SU-DHL-6 (cell line): Measurements from ENCODE around the gene KRT10.

Experiments used
- EZH2phosphoT487 ChIP-seq: fragments of 200-600 bp; sonication (generic), shearing (Covaris generic); conservative IDR thresholded peaks from 2 replicates; pipeline ENCODE4 v1.6.1; 2018; ENCODE audit warnings: mild to moderate bottlenecking, antibody characterized with exemption, low read length, moderate library complexity, mixed read lengths
- TF ChIP-seq, protein P1 (sequence below): fragments of 200-600 bp; sonication (generic); IDR thresholded peaks from one replicate; pipeline ENCODE4 v1.5.1; 2017; ENCODE audit warnings: antibody characterized with exemption, mild to moderate bottlenecking, low read length, moderate library complexity; ENCODE audit not compliant: insufficient read depth, poor library complexity, severe bottlenecking

DNA sequence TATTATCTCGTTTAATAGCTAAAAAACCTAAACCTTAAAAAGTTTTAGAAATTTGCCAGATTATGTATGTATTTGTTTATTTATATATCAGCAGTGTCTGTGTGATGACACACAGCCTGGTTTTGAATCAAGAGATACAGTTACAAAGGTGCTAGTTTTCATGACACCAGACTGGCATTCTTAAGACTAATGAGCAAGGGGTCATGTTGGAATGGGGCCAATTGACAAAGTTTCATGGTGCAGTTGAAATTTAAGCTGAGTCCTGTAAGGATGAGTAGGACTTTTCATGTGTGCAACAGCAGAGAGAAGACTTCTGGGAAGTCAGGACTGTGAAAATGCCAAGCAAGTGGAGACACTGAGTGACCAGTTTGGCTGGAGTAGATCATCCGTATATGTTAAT lies 3.2 kb upstream of the KRT10 start:
- TF ChIP-seq, protein P1, sequence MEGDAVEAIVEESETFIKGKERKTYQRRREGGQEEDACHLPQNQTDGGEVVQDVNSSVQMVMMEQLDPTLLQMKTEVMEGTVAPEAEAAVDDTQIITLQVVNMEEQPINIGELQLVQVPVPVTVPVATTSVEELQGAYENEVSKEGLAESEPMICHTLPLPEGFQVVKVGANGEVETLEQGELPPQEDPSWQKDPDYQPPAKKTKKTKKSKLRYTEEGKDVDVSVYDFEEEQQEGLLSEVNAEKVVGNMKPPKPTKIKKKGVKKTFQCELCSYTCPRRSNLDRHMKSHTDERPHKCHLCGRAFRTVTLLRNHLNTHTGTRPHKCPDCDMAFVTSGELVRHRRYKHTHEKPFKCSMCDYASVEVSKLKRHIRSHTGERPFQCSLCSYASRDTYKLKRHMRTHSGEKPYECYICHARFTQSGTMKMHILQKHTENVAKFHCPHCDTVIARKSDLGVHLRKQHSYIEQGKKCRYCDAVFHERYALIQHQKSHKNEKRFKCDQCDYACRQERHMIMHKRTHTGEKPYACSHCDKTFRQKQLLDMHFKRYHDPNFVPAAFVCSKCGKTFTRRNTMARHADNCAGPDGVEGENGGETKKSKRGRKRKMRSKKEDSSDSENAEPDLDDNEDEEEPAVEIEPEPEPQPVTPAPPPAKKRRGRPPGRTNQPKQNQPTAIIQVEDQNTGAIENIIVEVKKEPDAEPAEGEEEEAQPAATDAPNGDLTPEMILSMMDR: no peak
- TF ChIP-seq EZH2phosphoT487: no peak
